Upper lobe of right lung (tissue), 1 donor: ENCODE results near the gene MAML3. TPM values are rescaled to one million over a fixed set of nuclear protein-coding genes. Genes with fewer than 3 reads are reported as not detected.

Experiments
- ATAC-seq: fragments of 200-7000 bp; cut with Tn5 transposase; one replicate; pipeline ENCODE4 v1.9.1; 2020; ENCODE audit warnings: mild to moderate bottlenecking, moderate library complexity
- DNase-seq: peaks from one replicate; pipeline ENCODE4 v3.0.0-alpha.2; 2020
- H3K27ac ChIP-seq: fragments of 200-600 bp; one replicate; pipeline ENCODE4 v1.8.0; 2022
- H3K27me3 ChIP-seq: fragments of 200-600 bp; one replicate; pipeline ENCODE4 v1.8.0; 2022; ENCODE audit warnings: mild to moderate bottlenecking
- H3K36me3 ChIP-seq: fragments of 200-600 bp; one replicate; pipeline ENCODE4 v1.8.0; 2022
- H3K4me1 ChIP-seq: fragments of 200-600 bp; one replicate; pipeline ENCODE4 v1.8.0; 2022
- H3K4me3 ChIP-seq: fragments of 200-600 bp; one replicate; pipeline ENCODE4 v1.8.0; 2022; ENCODE audit warnings: mild to moderate bottlenecking
- H3K9me3 ChIP-seq: fragments of 200-600 bp; one replicate; pipeline ENCODE4 v1.8.0; 2022
- intact Hi-C: fragments of 100-400 bp; cut with DNase I; formaldehyde crosslinking; loops from one replicate; pipeline ENCODE4 v1.11.0; 2022
- total RNA-seq: library from RNA; stranded (reverse); fragmentation: NEBNext Ultra II Directional; extraction: Animal tissue kit (Norgen Biotek cat#: 25700); gene quantifications from one replicate; pipeline ENCODE4 v1.2.1, GENCODE V29; 2021
- TF ChIP-seq, protein P1 (sequence below): fragments of 200-600 bp; IDR thresholded peaks from one replicate; pipeline ENCODE4 v1.8.0; 2022; ENCODE audit warnings: antibody characterized with exemption
- donor health status: DM: no; HTN: yes; CAD: no; lungs with severe emphysema.

The MAML3 gene
- total RNA-seq, 1 donor from 2014 or later: 13.1 TPM

DNA sequence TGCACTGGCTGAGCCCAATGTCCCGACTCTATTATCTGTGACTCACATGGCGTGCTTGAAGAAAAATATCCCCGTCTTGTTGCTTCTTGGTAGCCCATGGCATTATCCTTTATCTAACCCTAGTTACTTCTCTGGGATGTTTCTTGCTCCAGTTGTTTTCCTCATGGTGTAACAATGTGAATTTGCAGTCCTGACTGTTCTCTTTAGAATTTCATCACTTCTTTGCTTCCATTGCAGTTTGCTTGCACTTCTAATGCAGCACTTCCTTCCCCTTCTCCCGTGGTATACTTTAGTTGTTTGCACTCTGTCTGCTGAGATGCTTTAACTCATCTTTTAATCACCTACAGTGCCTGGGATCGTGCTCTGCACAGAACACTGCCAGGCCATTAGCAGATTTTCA, 126.9 kb downstream of the MAML3 start:
- peak; percentile 62 for ATAC-seq

DNA sequence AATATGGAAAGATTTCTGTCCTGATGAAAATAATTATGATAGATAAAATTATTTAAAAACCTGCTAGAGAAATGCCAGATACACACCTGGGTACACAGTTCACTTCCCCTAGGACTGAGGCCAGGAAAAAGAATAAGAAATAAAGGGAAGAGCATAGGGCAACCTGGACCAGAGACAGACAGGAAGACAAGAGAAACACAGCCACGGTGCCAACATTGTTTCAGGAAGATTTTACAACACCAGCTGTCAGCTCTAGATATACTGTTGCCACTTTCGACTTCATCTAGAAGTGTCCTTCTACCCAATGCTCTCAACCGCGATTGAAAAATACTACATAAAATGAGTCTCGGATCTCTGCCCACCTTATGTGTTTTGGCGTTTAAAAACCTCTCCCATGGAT, 128.5 kb downstream of the MAML3 start:
- intact Hi-C loops: no loop called here
- Histone ChIP-seq H3K4me3 (no peak overlapping the region), H3K27me3 (no peaks in the 10 kb centered on the region), H3K36me3 (no peaks in the 10 kb centered on the region), H3K27ac (no peak overlapping the region), H3K9me3 (no peaks in the 10 kb centered on the region), H3K4me1 (peaks cover 10% of the 10 kb centered on the region)
- no peak for DNase-seq
- TF ChIP-seq, protein P1, sequence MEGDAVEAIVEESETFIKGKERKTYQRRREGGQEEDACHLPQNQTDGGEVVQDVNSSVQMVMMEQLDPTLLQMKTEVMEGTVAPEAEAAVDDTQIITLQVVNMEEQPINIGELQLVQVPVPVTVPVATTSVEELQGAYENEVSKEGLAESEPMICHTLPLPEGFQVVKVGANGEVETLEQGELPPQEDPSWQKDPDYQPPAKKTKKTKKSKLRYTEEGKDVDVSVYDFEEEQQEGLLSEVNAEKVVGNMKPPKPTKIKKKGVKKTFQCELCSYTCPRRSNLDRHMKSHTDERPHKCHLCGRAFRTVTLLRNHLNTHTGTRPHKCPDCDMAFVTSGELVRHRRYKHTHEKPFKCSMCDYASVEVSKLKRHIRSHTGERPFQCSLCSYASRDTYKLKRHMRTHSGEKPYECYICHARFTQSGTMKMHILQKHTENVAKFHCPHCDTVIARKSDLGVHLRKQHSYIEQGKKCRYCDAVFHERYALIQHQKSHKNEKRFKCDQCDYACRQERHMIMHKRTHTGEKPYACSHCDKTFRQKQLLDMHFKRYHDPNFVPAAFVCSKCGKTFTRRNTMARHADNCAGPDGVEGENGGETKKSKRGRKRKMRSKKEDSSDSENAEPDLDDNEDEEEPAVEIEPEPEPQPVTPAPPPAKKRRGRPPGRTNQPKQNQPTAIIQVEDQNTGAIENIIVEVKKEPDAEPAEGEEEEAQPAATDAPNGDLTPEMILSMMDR: no peak
- ATAC-seq: no peak

More for the DNA sequence above, 126.9 kb downstream of the MAML3 start:
- H3K36me3 ChIP-seq: no peaks in the 10 kb centered on the region
- no peaks in the 10 kb centered on the region for H3K9me3 ChIP-seq
- no peaks in the 10 kb centered on the region for H3K4me1 ChIP-seq
- no peak for DNase-seq
- no peaks in the 10 kb centered on the region for H3K27me3 ChIP-seq
- no peak overlapping the region for H3K27ac ChIP-seq
- no peak overlapping the region for H3K4me3 ChIP-seq
- TF ChIP-seq, protein P1: no peak
- intact Hi-C loops: no loop called here

DNA sequence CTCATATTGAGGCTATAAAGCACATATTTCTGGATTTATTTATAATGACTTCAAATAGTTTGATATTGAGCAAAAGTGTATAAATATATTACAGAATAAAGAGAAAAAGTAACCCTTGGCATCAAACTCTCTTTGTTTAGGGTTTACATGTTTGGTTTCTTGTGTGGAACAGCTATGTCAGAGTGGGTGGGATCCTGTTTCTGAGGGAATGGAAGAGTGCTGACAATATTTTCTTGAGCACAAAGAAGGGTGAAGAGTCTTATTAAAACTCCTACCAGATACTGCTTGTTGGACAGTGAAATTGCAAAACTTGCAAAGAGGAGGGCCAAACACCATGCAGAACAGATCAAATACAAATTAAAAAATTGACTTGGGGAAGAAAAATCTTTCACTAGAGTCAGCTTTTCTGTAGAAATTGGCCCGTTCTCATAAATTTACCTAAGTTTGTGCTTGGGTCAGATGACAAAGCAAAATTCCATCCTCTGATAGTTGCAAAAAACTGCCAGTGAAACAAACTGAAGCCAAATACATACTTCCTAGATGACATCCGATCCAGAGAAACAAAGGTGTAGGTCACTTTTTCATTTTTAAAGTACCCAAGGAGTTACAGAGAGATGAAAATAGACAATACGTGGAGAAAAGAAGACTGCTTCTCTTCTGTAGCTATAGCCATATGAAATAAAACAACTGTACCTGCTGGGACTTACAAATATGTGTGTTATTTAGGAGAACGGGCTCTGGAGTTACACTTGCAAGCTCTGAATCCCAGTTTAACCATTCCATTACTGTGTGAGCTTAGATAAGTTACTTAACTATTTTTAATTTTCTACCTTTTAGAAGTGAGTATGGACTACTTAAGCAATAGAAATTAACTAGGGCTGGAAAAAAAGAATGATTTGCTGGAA, 133.3 kb downstream of the MAML3 start:
- Histone ChIP-seq H3K9me3 (no peaks in the 10 kb centered on the region), H3K27ac (no peak overlapping the region), H3K27me3 (no peaks in the 10 kb centered on the region), H3K36me3 (no peaks in the 10 kb centered on the region), H3K4me3 (no peak overlapping the region), H3K4me1 (peaks cover 13% of the 10 kb centered on the region)
- ATAC-seq: no peak
- TF ChIP-seq, protein P1: no peak
- intact Hi-C loops: no loop called here
- DNase-seq: no peak

DNA sequence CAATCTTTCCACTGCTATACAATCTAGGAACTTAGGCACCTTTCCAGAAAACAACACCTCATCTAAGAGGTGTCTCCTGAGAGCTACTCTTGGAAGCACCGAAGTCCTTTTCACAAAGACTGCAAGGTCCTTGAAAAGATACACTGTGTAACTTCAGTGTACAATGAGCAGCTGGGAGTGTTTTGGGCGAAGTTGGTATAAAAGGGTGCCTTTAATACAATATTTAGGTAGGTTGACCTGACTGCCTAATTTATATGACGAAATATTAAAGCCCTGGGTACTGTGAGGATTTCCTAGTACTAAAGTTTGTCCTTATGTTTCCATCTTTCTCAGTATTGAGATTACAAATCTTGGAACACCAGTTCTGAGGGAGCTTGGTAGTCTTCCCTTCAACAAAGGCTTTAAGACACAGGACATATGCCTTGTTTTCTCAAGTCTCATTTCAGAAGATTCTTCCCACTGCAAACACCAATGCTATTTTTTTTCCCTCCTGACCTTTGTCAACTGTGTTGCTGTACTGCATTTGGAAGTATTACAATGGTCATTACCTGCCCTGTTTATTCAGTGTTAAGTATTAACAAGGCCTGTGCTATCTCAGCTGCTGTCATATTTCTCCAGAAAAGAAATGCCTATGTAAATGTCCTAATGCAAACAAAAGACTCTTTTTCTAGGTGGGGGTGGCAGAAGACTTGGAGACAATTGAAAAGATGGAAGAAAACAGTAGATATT, 134.2 kb downstream of the MAML3 start:
- ATAC-seq: peak; percentile 76
- H3K27ac ChIP-seq: peak overlapping the region; percentile 17
- H3K4me1 ChIP-seq: peaks cover 13% of the 10 kb centered on the region
- no peaks in the 10 kb centered on the region for H3K27me3 ChIP-seq
- TF ChIP-seq, protein P1: no peak
- H3K36me3 ChIP-seq: no peaks in the 10 kb centered on the region
- H3K4me3 ChIP-seq: no peak overlapping the region
- intact Hi-C loops: loop anchor here (10.0 kb wide), 1 partner anchor 235 kb away; no protein-coding TSS in a partner anchor
- H3K9me3 ChIP-seq: no peaks in the 10 kb centered on the region
- DNase-seq: no peak

DNA sequence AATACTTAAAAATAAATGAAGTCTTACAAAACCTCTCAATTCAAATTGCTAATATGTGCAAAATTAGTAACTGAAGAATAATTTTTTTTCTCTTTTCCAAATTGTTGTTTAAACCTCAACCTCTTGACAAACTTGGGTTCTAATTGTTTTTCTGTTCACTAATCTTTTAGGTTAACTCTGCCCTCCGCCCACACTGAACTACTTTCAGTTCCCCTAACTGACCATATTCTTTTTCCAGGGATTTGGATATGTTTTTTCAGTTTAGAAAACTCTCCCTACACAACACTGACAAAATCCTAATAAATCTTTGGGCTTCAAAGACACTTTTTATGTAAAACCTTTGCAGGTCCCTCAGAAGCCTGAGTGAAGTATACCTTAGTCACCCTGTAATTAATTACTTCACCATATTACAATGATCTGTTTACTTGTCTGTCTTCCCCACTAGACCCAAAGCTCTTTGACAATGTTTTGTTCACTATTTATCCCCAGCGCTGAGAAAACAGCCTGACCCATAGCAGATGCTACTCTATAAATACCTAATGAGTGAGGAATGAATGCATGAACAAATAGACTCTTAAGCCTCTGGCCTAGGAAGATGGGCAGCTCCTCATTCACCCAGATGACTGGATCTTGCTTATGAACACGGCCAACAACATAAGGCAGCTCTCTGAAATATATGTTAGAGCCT, 134.9 kb downstream of the MAML3 start:
- Histone ChIP-seq H3K27me3 (no peaks in the 10 kb centered on the region), H3K27ac (peak overlapping the region; percentile 17), H3K4me1 (peaks cover 13% of the 10 kb centered on the region), H3K9me3 (no peaks in the 10 kb centered on the region), H3K36me3 (no peaks in the 10 kb centered on the region), H3K4me3 (no peak overlapping the region)
- TF ChIP-seq, protein P1: no peak
- DNase-seq (no peak), ATAC-seq (no peak)
- intact Hi-C loops: loop anchor here (10.0 kb wide), 1 partner anchor 236 kb away; no protein-coding TSS in a partner anchor
